HG03571 (cell line): ENCODE results near the gene RASSF5.
"Not testable (repeated sequence)": the region's sequence is repeated elsewhere in the genome, so short reads cannot be mapped to it uniquely, and the experiment has no call there.

ENCODE experiments used
- ATAC-seq: cut with Tn5 transposase; IDR thresholded peaks from one replicate; pipeline ENCODE4 v1.9.1; 2021; ENCODE audit not compliant: unreplicated experiment

Gene RASSF5

GRCh38 chr1:206566999-206567398, 59.7 kb downstream of the RASSF5 start:
- no peak for ATAC-seq

GRCh38 chr1:206568256-206568655, 60.9 kb downstream of the RASSF5 start:
- no peak for ATAC-seq

- ATAC-seq = no peak
Measured at GRCh38 chr1:206568779-206569352, 61.5 kb downstream of the RASSF5 start.

GRCh38 chr1:206569556-206569955, 62.2 kb downstream of the RASSF5 start:
- no peak for ATAC-seq

- ATAC-seq = no peak
Measured at GRCh38 chr1:206570529-206570928, 63.2 kb downstream of the RASSF5 start.

GRCh38 chr1:206572835-206573234, 65.5 kb downstream of the RASSF5 start:
- ATAC-seq = no peak

GRCh38 chr1:206573319-206573718, 66.0 kb downstream of the RASSF5 start:
- no peak for ATAC-seq

- ATAC-seq = no peak
Measured at GRCh38 chr1:206573762-206574161, 66.4 kb downstream of the RASSF5 start.

- no peak for ATAC-seq
Measured at GRCh38 chr1:206575165-206575893, 68.0 kb downstream of the RASSF5 start.

GRCh38 chr1:206575894-206576737, 68.8 kb downstream of the RASSF5 start:
- ATAC-seq = no peak

GRCh38 chr1:206577626-206578025, 70.3 kb downstream of the RASSF5 start:
- no peak for ATAC-seq

- ATAC-seq = no peak
Measured at GRCh38 chr1:206578068-206578977, 71.0 kb downstream of the RASSF5 start.

- no peak for ATAC-seq
Measured at GRCh38 chr1:206578978-206579374, 71.6 kb downstream of the RASSF5 start.

- ATAC-seq = peak; percentile 80
Measured at GRCh38 chr1:206579747-206580437, 72.6 kb downstream of the RASSF5 start.

GRCh38 chr1:206580438-206581113, 73.2 kb downstream of the RASSF5 start:
- ATAC-seq = no peak

GRCh38 chr1:206581114-206581497, 73.8 kb downstream of the RASSF5 start:
- not testable (repeated sequence) for ATAC-seq

GRCh38 chr1:206581571-206581981, 74.2 kb downstream of the RASSF5 start:
- no peak for ATAC-seq

- ATAC-seq = no peak
Measured at GRCh38 chr1:206582537-206582936, 75.2 kb downstream of the RASSF5 start.

- ATAC-seq = no peak
Measured at GRCh38 chr1:206582971-206583706, 75.8 kb downstream of the RASSF5 start.
